CD8-positive, alpha-beta memory T cell (primary cell): ENCODE data around the gene PNMA6A. TPM values are rescaled to one million over a fixed set of nuclear protein-coding genes. Genes with fewer than 3 reads are reported as not detected.
"Not testable (repeated sequence)": the region's sequence is repeated elsewhere in the genome, so short reads cannot be mapped to it uniquely, and the experiment has no call there.

Experiments used
- CTCF ChIA-PET: fragments of 350-600 bp; sonication (Branson Sonifier 250); formaldehyde crosslinking; loops from one replicate; lab custom pipeline; 2021; ENCODE audit warnings: antibody characterized with exemption; lab: Charles Lee
- POLR2A ChIA-PET: fragments of 350-600 bp; sonication (Branson Sonifier 250); formaldehyde crosslinking; loops from one replicate; lab custom pipeline; 2021; ENCODE audit warnings: antibody characterized with exemption; lab: Charles Lee
- DNase-seq, 5 donors: peaks; one replicate each; pipeline versions ENCODE4 v3.0.0 to v3.0.0-alpha.2; 2020 to 2022; ENCODE audit warnings: mixed read lengths in 1 of 5
- H3K27ac ChIP-seq: one replicate; pipeline ENCODE4 v1.7.0; 2013; ENCODE audit warnings: low read depth, mild to moderate bottlenecking, low read length, moderate library complexity
- H3K27me3 ChIP-seq: 2 replicates; pipeline ENCODE4 v1.7.0; 2013; ENCODE audit warnings: low read length, mild to moderate bottlenecking; ENCODE audit not compliant: insufficient read depth, poor library complexity, severe bottlenecking
- H3K36me3 ChIP-seq: 2 replicates; pipeline ENCODE4 v1.7.0; 2013; ENCODE audit warnings: mild to moderate bottlenecking, low read length, moderate library complexity; ENCODE audit not compliant: insufficient read depth
- H3K4me1 ChIP-seq: 2 replicates; pipeline ENCODE4 v1.7.0; 2013; ENCODE audit warnings: mild to moderate bottlenecking, low read length, moderate library complexity; ENCODE audit not compliant: insufficient read depth
- H3K4me3 ChIP-seq: 2 replicates; pipeline ENCODE4 v1.7.0; 2013; ENCODE audit warnings: mild to moderate bottlenecking, low read length
- H3K9me3 ChIP-seq: 2 replicates; pipeline ENCODE4 v1.7.0; 2013; ENCODE audit warnings: mild to moderate bottlenecking, low read length
- H3K27ac Mint-ChIP-seq, 8 donors: one replicate each; pipeline ENCODE4 v1.8.0; 2020 to 2021; ENCODE audit warnings: mixed read lengths in 8 of 8, mild to moderate bottlenecking in 6 of 8, inconsistent platforms in 3 of 8, moderate library complexity in 3 of 8
- H3K27me3 Mint-ChIP-seq, 2 donors: one replicate each; pipeline ENCODE4 v1.8.0; 2020 to 2021; ENCODE audit warnings: mixed read lengths in 2 of 2, mild to moderate bottlenecking in 1 of 2, moderate library complexity in 1 of 2
- H3K36me3 Mint-ChIP-seq, 3 donors: one replicate each; pipeline ENCODE4 v1.8.0; 2020 to 2021; ENCODE audit warnings: mixed read lengths in 3 of 3, inconsistent platforms in 1 of 3, mild to moderate bottlenecking in 1 of 3
- H3K4me1 Mint-ChIP-seq, 3 donors: one replicate each; pipeline ENCODE4 v1.8.0; 2020 to 2021; ENCODE audit warnings: mixed read lengths in 3 of 3, inconsistent platforms in 1 of 3, mild to moderate bottlenecking in 1 of 3
- H3K4me3 Mint-ChIP-seq, 7 donors: one replicate each; pipeline ENCODE4 v1.8.0; 2020 to 2021; ENCODE audit warnings: mixed read lengths in 7 of 7, mild to moderate bottlenecking in 6 of 7, moderate library complexity in 4 of 7, inconsistent platforms in 2 of 7
- H3K9me3 Mint-ChIP-seq, 5 donors: one replicate each; pipeline ENCODE4 v1.8.0; 2020 to 2022; ENCODE audit warnings: mixed read lengths in 5 of 5, mild to moderate bottlenecking in 3 of 5, moderate library complexity in 2 of 5, inconsistent platforms in 1 of 5
- polyA plus RNA-seq: library from polyadenylated mRNA; unstranded; fragments of 300-500 nt; fragmentation: Illumina TruSeq; gene quantifications from one replicate; pipeline ENCODE4 v1.2.3, GENCODE V29; 2021
- total RNA-seq, 2 experiments: library from RNA; stranded (reverse); gene quantifications; one replicate each; pipeline ENCODE4 v1.2.3, GENCODE V29; 2021

The PNMA6A gene
- total RNA-seq (1 to 10 TPM; 1.7 to 1.8 TPM), polyA plus RNA-seq (0.29 TPM)

GRCh38 chrX:153071909-153072583 is at the start of gene PNMA6A:
Gene PNMA6A, plus strand, starts transcription at chrX:153072454. Its CDS starts 609 bp downstream, at chrX:153073063.
- H3K27me3 Mint-ChIP-seq, H3K9me3 Mint-ChIP-seq, H3K27ac Mint-ChIP-seq, H3K27ac ChIP-seq, H3K36me3 ChIP-seq, H3K4me3 ChIP-seq, H3K9me3 ChIP-seq, POLR2A ChIA-PET, H3K4me3 Mint-ChIP-seq, H3K27me3 ChIP-seq, H3K36me3 Mint-ChIP-seq, H3K4me1 ChIP-seq, H3K4me1 Mint-ChIP-seq, DNase-seq, CTCF ChIA-PET: not testable (repeated sequence)

GRCh38 chrX:153026501-153026900 is 45.8 kb upstream of the PNMA6A start:
- H3K27ac Mint-ChIP-seq, H3K4me3 ChIP-seq, H3K4me3 Mint-ChIP-seq, H3K27me3 ChIP-seq, H3K27ac ChIP-seq, H3K4me1 Mint-ChIP-seq, H3K9me3 Mint-ChIP-seq, H3K9me3 ChIP-seq, DNase-seq, POLR2A ChIA-PET, CTCF ChIA-PET, H3K36me3 ChIP-seq, H3K36me3 Mint-ChIP-seq, H3K4me1 ChIP-seq, H3K27me3 Mint-ChIP-seq: not testable (repeated sequence)

- POLR2A ChIA-PET, H3K4me3 Mint-ChIP-seq, H3K27me3 ChIP-seq, H3K36me3 Mint-ChIP-seq, CTCF ChIA-PET, H3K4me3 ChIP-seq, H3K36me3 ChIP-seq, H3K9me3 ChIP-seq, H3K27ac Mint-ChIP-seq, H3K27me3 Mint-ChIP-seq, H3K4me1 ChIP-seq, H3K27ac ChIP-seq, H3K9me3 Mint-ChIP-seq: not testable (repeated sequence)
- peak in 1 of 5 donors; percentile 7 for DNase-seq
- H3K4me1 Mint-ChIP-seq = peaks cover 4 to 16% (median 6%) of the 10 kb centered on the region in 3 donors
Measured at GRCh38 chrX:153028487-153028886, 43.8 kb upstream of the PNMA6A start.

GRCh38 chrX:153029162-153029561 is 43.1 kb upstream of the PNMA6A start:
- no peak overlapping the region for H3K4me3 ChIP-seq
- no peaks in the 10 kb centered on the region for H3K9me3 ChIP-seq
- H3K27ac ChIP-seq = no peak overlapping the region
- Mint-ChIP-seq H3K27me3 (peaks cover 0 to 6% of the 10 kb centered on the region in 2 donors), H3K27ac (peak overlapping the region in 1 of 8 donors; percentile 12), H3K9me3 (peaks cover 0 to 2% (median 0%) of the 10 kb centered on the region in 5 donors), H3K36me3 (peaks cover 0 to 2% (median 0%) of the 10 kb centered on the region in 3 donors), H3K4me3 (no peak overlapping the region), H3K4me1 (peaks cover 6 to 22% (median 6%) of the 10 kb centered on the region in 3 donors)
- H3K27me3 ChIP-seq = no peaks in the 10 kb centered on the region
- no peaks in the 10 kb centered on the region for H3K36me3 ChIP-seq
- peaks cover 7% of the 10 kb centered on the region for H3K4me1 ChIP-seq
- no peak for DNase-seq
- POLR2A ChIA-PET = no interaction called here
- CTCF ChIA-PET = no interaction called here

GRCh38 chrX:153029875-153030274 is 42.4 kb upstream of the PNMA6A start:
- Histone ChIP-seq H3K4me1 (peaks cover 7% of the 10 kb centered on the region), H3K36me3 (no peaks in the 10 kb centered on the region), H3K27me3 (no peaks in the 10 kb centered on the region), H3K27ac (no peak overlapping the region), H3K9me3 (no peaks in the 10 kb centered on the region), H3K4me3 (no peak overlapping the region)
- Mint-ChIP-seq H3K27ac (no peak overlapping the region), H3K27me3 (peaks cover 0 to 4% of the 10 kb centered on the region in 2 donors), H3K36me3 (peaks cover 0 to 2% (median 0%) of the 10 kb centered on the region in 3 donors), H3K4me1 (peaks cover 6 to 27% (median 6%) of the 10 kb centered on the region in 3 donors), H3K9me3 (peaks cover 0 to 3% (median 0%) of the 10 kb centered on the region in 5 donors), H3K4me3 (no peak overlapping the region)
- DNase-seq = no peak
- POLR2A ChIA-PET = no interaction called here
- CTCF ChIA-PET = no interaction called here

- no peaks in the 10 kb centered on the region for H3K9me3 ChIP-seq
- H3K36me3 ChIP-seq = no peaks in the 10 kb centered on the region
- H3K27me3 ChIP-seq = no peaks in the 10 kb centered on the region
- peaks cover 6 to 27% (median 6%) of the 10 kb centered on the region in 3 donors for H3K4me1 Mint-ChIP-seq
- H3K36me3 Mint-ChIP-seq = peaks cover 0 to 3% (median 2%) of the 10 kb centered on the region in 3 donors
- H3K9me3 Mint-ChIP-seq = peaks cover 0 to 3% (median 0%) of the 10 kb centered on the region in 5 donors
- peaks cover 0 to 4% of the 10 kb centered on the region in 2 donors for H3K27me3 Mint-ChIP-seq
- ChIA-PET POLR2A (no interaction called here), CTCF (interaction anchor here (2.7 kb wide), 1 partner anchor 478 kb away, joined by 30 read pairs; no protein-coding TSS in a partner anchor)
- DNase-seq = no peak
- H3K4me1 ChIP-seq = peaks cover 7% of the 10 kb centered on the region
- no peak overlapping the region for H3K4me3 ChIP-seq
- H3K27ac ChIP-seq = no peak overlapping the region
- no peak overlapping the region for H3K27ac Mint-ChIP-seq
- no peak overlapping the region for H3K4me3 Mint-ChIP-seq
Measured at GRCh38 chrX:153030801-153031200, 41.5 kb upstream of the PNMA6A start.

- peaks cover 0 to 17% (median 4%) of the 10 kb centered on the region in 3 donors for H3K36me3 Mint-ChIP-seq
- CTCF ChIA-PET = interaction anchor here (0.8 to 2.7 kb wide), 14 partner anchors 8 to 636 kb away, joined by 3 to 30 read pairs (median 4); no protein-coding TSS in a partner anchor
- H3K9me3 Mint-ChIP-seq = peaks cover 0 to 3% (median 0%) of the 10 kb centered on the region in 5 donors
- Histone ChIP-seq H3K4me1 (peaks cover 7% of the 10 kb centered on the region), H3K27ac (no peak overlapping the region), H3K4me3 (peak overlapping the region; percentile 37), H3K27me3 (no peaks in the 10 kb centered on the region), H3K9me3 (no peaks in the 10 kb centered on the region), H3K36me3 (no peaks in the 10 kb centered on the region)
- H3K4me1 Mint-ChIP-seq = peaks cover 6 to 27% (median 6%) of the 10 kb centered on the region in 3 donors
- H3K4me3 Mint-ChIP-seq = peak overlapping the region; percentile 80 to 92 (median 89)
- POLR2A ChIA-PET = interaction anchor here (0.7 to 1.4 kb wide), 3 partner anchors 91 to 439 kb away, joined by 3 to 5 read pairs (median 3); partner anchors contain the start of gene PNMA6E
- peak overlapping the region; percentile 75 to 93 (median 87) for H3K27ac Mint-ChIP-seq
- peak; percentile 39 to 67 (median 48) for DNase-seq
- H3K27me3 Mint-ChIP-seq = peaks cover 0 to 4% of the 10 kb centered on the region in 2 donors
Measured at GRCh38 chrX:153032397-153033118, 39.7 kb upstream of the PNMA6A start.

GRCh38 chrX:153049093-153049492 is 23.2 kb upstream of the PNMA6A start:
- H3K27me3 ChIP-seq = no peaks in the 10 kb centered on the region
- POLR2A ChIA-PET = no interaction called here
- no peaks in the 10 kb centered on the region for H3K36me3 ChIP-seq
- H3K9me3 ChIP-seq = no peaks in the 10 kb centered on the region
- no peaks in the 10 kb centered on the region for H3K4me1 ChIP-seq
- CTCF ChIA-PET = no interaction called here
- Mint-ChIP-seq H3K36me3 (peaks cover 12 to 38% (median 24%) of the 10 kb centered on the region in 3 donors), H3K4me1 (no peaks in the 10 kb centered on the region), H3K27ac (no peak overlapping the region), H3K27me3 (peaks cover 0 to 4% of the 10 kb centered on the region in 2 donors), H3K9me3 (peaks cover 0 to 18% (median 9%) of the 10 kb centered on the region in 5 donors), H3K4me3 (no peak overlapping the region)
- no peak overlapping the region for H3K27ac ChIP-seq
- DNase-seq = no peak
- H3K4me3 ChIP-seq = no peak overlapping the region
